Stomach smooth muscle (tissue), 2 donors: Measurements from ENCODE around the gene LRRC2.
"Not testable (repeated sequence)": the region's sequence is repeated elsewhere in the genome, so short reads cannot be mapped to it uniquely, and the experiment has no call there.

Experiments
- H3K27ac ChIP-seq: one replicate; pipeline ENCODE4 v1.7.0; 2013; ENCODE audit warnings: mild to moderate bottlenecking, low read length, inconsistent platforms
- H3K27me3 ChIP-seq, 2 donors: one replicate each; pipeline ENCODE4 v1.7.0; 2013; ENCODE audit warnings: low read length in 2 of 2; ENCODE audit not compliant: insufficient read depth in 2 of 2, control insufficient read depth in 1 of 2
- H3K36me3 ChIP-seq, 2 donors: one replicate each; pipeline ENCODE4 v1.7.0; 2013; ENCODE audit warnings: low read length in 2 of 2; ENCODE audit not compliant: control insufficient read depth in 2 of 2, insufficient read depth in 2 of 2
- H3K4me1 ChIP-seq: one replicate; pipeline ENCODE4 v1.7.0; 2013; ENCODE audit warnings: low read length; ENCODE audit not compliant: control insufficient read depth, insufficient read depth
- H3K4me3 ChIP-seq, 2 donors: one replicate each; pipeline ENCODE4 v1.7.0; 2013; ENCODE audit warnings: low read length in 2 of 2
- H3K9ac ChIP-seq, 2 donors: one replicate each; pipeline ENCODE4 v1.7.0; 2013; ENCODE audit warnings: low read length in 2 of 2, mild to moderate bottlenecking in 1 of 2
- H3K9me3 ChIP-seq, 2 donors: one replicate each; pipeline ENCODE4 v1.7.0; 2013; ENCODE audit warnings: low read length in 2 of 2; ENCODE audit not compliant: control insufficient read depth in 2 of 2
- donor health status: healthy.
- donor health status: Pancreatic carcinoma.

The LRRC2 gene

DNA sequence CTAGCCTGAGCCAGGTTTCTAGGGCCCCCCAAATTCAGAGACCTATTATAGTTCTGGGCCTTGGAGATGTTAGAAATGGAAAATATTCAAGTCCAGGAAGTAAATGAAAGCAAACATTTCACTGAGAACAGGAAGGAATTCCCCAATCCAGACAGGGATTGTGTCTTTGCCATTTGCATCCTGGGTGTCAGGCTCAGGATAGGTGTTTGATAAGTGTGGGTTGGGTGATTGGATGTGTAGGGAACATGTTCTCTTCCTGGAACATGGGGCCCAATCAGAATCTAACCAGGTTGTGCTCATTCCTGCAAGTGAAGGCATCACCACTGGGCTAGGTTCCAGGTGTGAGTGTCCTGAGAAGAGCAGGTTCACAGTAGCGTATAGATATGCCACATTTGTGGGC is 14.6 kb upstream of the LRRC2 start:
- Histone ChIP-seq H3K9me3 (no peaks in the 10 kb centered on the region), H3K36me3 (no peaks in the 10 kb centered on the region), H3K4me3 (no peak overlapping the region), H3K4me1 (no peaks in the 10 kb centered on the region), H3K9ac (no peak overlapping the region), H3K27me3 (peaks cover 11 to 12% of the 10 kb centered on the region in 2 donors), H3K27ac (no peak overlapping the region)

DNA sequence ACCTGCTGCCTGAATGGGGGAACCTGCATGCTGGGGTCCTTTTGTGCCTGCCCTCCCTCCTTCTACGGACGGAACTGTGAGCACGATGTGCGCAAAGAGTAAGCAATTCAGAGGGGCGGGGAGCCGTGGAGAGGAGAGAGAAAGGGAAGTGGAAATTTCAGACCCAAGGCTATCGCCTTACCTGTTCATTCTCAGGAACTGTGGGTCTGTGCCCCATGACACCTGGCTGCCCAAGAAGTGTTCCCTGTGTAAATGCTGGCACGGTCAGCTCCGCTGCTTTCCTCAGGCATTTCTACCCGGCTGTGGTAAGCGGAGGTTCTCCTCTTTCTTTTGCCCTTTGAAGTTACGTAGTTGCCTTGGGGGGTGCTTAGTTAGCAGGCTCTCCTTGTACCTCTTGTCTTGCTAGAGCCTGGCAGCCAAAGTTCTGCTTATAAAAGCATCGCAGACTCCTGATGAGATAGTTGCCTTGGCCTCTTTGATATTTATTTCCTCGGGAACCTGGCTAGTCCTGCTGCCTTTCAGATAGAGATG is 13.7 kb upstream of the LRRC2 start:
- no peak overlapping the region for H3K27ac ChIP-seq
- H3K9me3 ChIP-seq = no peaks in the 10 kb centered on the region
- peaks cover 15 to 19% of the 10 kb centered on the region in 2 donors for H3K27me3 ChIP-seq
- H3K9ac ChIP-seq = no peak overlapping the region
- no peak overlapping the region for H3K4me3 ChIP-seq
- H3K36me3 ChIP-seq = no peaks in the 10 kb centered on the region
- H3K4me1 ChIP-seq = no peaks in the 10 kb centered on the region

DNA sequence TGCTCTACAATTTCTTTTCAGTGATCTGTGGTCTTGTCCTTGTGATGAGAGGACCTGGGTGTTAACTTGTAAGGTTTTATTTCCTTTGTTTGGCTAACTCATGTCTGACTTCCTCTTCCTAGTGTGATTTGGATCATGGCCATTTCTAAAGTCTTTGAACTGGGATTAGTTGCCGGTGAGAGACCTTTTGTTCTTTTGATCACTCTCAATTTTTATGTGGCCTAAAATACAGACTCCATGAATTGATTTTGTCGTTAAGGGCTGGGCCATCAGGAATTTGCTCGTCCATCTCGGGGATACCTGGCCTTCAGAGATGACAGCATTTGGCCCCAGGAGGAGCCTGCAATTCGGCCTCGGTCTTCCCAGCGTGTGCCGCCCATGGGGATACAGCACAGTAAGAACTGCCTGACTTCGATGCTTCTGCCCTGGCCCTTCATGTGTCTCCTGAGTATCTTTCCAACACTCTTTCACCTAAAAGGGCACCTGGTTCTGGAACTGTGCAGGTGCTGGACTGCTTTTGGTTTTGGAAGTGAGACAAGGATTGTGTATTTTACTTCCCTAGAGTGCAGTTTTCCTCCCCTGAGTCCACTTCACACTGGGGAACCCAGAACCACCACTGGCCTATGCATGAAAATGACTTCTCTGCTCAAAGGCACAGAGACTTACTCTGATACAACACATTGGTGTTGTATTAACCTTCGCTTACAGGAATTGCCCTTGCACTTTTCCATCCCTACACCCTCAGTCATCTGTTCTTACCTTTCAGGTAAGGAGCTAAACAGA is 13.1 kb upstream of the LRRC2 start:
- Histone ChIP-seq H3K4me1 (no peaks in the 10 kb centered on the region), H3K9ac (no peak overlapping the region), H3K9me3 (no peaks in the 10 kb centered on the region), H3K36me3 (no peaks in the 10 kb centered on the region), H3K27ac (no peak overlapping the region), H3K27me3 (peaks cover 15 to 20% of the 10 kb centered on the region in 2 donors), H3K4me3 (no peak overlapping the region)

DNA sequence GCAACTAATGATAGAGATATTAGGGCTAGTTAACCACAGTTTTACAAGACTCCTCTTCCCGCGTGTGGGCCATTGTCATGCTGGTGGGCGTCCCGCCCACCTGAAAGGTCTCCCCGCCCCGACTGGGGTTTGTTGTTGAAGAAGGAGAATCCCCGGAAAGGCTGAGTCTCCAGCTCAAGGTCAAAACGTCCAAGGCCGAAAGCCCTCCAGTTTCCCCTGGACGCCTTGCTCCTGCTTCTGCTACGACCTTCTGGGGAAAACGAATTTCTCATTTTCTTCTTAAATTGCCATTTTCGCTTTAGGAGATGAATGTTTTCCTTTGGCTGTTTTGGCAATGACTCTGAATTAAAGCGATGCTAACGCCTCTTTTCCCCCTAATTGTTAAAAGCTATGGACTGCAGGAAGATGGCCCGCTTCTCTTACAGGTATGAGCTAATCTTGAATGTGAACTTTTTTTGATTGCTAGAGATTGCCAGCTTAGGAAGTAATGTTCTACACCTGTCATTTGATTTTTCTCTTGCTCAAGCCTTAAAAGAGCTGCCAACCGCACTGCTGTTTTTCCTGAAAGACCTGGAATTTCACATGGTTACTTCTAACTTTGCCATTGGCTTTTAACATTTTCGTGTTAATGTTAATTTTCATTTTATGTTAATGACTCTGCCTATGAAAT is 11.6 kb upstream of the LRRC2 start:
- peaks cover 18 to 20% of the 10 kb centered on the region in 2 donors for H3K27me3 ChIP-seq
- H3K9me3 ChIP-seq, H3K4me3 ChIP-seq, H3K9ac ChIP-seq, H3K36me3 ChIP-seq, H3K4me1 ChIP-seq, H3K27ac ChIP-seq: not testable (repeated sequence)

DNA sequence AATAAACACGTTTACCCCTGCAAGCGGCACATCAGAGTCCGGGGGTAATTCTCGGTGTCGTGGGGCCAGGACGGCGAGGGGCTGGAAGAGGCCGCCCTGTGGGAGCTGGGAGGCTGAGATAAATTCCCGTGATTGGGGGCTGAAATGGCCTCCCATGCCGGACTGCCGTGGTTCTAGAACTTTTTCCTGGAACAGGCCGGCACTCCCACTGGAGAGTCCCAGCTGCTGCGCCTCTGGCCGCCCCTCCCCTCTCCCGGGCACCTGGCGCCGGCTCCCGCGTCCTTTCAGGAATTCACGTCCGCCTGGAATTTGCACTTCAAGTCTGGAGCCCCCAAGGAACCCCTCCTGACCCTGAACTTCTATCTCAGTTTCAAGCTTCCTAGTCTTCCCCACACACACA is 10.8 kb upstream of the LRRC2 start:
- H3K27me3 ChIP-seq = peaks cover 18 to 20% of the 10 kb centered on the region in 2 donors
- H3K9me3 ChIP-seq = no peaks in the 10 kb centered on the region
- H3K36me3 ChIP-seq = no peaks in the 10 kb centered on the region
- H3K4me3 ChIP-seq = no peak overlapping the region
- no peak overlapping the region for H3K27ac ChIP-seq
- H3K4me1 ChIP-seq = no peaks in the 10 kb centered on the region
- H3K9ac ChIP-seq = no peak overlapping the region

DNA sequence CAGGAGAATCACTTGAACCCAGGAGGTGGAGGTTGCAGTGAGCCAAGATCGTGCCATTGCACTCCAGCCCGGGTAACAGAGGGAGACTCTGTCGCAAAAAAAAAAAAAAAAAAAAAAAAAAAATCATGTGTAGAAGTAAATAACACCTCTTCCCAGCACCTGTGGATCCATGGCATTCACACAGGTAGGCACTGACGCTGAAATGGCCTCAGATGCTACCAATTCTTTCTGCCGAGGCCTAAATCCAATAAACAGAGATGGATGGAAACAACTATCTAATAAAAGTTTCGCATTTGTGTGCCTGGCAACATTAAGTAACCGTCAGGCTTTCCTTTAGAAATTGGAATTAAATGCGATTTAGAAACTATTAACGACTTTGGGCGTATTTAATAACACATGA is 10.3 kb upstream of the LRRC2 start:
- H3K27me3 ChIP-seq = peaks cover 18 to 20% of the 10 kb centered on the region in 2 donors
- H3K9ac ChIP-seq = no peak overlapping the region
- no peak overlapping the region for H3K27ac ChIP-seq
- H3K4me1 ChIP-seq = no peaks in the 10 kb centered on the region
- H3K9me3 ChIP-seq = no peaks in the 10 kb centered on the region
- H3K4me3 ChIP-seq = no peak overlapping the region
- H3K36me3 ChIP-seq = no peaks in the 10 kb centered on the region

DNA sequence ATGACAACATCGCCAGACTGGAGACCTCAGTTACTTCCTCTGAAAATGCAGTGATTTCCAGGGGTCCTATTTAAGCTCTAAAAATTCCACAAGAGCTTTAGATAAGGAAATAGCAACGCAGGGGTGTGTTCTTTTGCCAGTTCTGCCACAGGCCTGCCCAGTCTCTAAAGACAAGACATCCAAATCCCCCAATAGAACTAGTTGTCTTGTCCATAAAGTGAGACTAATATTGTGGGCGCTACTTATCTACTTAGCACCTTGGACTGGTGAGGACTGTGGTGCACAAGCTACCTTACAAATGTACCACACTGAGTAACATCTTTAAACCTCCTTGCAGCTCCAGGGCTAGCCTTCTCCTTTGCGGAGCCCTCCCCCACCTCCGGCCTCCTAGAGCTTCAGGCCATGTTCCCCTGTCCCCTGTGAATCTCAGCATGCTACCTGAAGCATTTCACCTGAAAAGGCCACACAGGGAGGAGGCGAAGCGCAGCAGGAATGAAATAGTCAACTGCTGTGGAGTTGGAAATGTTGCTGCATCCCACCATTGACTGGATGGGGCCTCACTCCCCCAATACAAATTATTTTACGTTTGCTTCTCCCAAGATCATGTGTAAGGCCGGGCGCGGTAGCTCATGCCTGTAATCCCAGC is 9.6 kb upstream of the LRRC2 start:
- Histone ChIP-seq H3K36me3 (no peaks in the 10 kb centered on the region), H3K27me3 (peaks cover 17 to 18% of the 10 kb centered on the region in 2 donors), H3K9me3 (no peaks in the 10 kb centered on the region), H3K9ac (no peak overlapping the region), H3K4me1 (no peaks in the 10 kb centered on the region), H3K27ac (no peak overlapping the region), H3K4me3 (no peak overlapping the region)

DNA sequence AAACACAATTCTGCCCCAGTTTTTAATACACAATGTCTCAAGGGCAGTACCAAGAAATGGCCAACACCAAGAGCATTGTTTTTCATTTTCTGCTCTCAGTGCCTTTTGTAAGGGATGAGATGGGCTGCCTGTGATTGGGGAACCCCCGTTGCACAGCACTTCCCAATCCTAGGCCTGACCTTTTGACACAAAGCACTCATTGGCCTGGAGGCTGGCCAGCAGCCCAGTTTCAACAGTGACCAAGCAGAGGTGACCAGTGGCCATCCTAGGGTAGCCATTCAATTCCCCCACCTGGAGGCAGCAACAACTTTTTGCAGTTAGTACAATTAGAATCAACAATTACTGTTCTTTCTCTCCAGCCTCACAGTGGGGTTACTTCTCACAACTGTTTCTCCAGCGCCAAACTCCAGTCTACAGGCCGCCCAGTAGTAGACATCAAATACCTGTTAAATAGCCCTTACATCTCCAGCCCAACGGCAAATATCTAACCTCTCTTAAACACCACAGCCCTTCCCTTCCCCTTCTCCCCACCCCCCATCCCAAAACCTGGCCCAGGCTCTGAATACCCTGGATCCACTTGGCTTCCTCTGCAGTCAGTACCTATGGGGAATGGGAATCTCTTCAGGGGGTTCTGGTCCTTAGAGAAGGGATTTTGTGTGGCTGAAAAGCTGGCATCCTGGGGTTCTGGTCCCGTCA is 8.9 kb upstream of the LRRC2 start:
- no peaks in the 10 kb centered on the region for H3K4me1 ChIP-seq
- no peaks in the 10 kb centered on the region for H3K36me3 ChIP-seq
- H3K4me3 ChIP-seq = no peak overlapping the region
- no peak overlapping the region for H3K9ac ChIP-seq
- H3K9me3 ChIP-seq = no peaks in the 10 kb centered on the region
- no peak overlapping the region for H3K27ac ChIP-seq
- H3K27me3 ChIP-seq = peaks cover 17 to 18% of the 10 kb centered on the region in 2 donors

DNA sequence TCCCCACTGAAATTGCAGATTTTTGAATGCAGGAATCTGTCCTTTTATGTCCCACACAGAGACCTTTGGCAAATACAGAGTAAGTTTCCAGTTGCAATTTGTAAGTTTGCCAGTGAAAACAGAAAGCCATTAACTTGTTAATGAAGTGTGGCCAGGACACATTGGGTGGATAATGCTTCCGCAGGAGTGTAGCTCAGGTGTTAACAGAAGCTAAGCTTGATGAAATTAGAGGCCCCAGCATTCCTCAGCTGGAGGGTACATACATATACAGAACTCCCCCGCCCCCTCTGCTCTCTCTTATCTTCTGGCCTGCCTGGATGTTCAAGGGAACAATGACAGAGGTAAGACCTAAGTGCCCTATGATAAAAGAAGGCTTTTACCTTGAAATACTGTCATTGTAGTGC is 8.1 kb upstream of the LRRC2 start:
- H3K27me3 ChIP-seq = peaks cover 13 to 18% of the 10 kb centered on the region in 2 donors
- H3K27ac ChIP-seq = no peak overlapping the region

DNA sequence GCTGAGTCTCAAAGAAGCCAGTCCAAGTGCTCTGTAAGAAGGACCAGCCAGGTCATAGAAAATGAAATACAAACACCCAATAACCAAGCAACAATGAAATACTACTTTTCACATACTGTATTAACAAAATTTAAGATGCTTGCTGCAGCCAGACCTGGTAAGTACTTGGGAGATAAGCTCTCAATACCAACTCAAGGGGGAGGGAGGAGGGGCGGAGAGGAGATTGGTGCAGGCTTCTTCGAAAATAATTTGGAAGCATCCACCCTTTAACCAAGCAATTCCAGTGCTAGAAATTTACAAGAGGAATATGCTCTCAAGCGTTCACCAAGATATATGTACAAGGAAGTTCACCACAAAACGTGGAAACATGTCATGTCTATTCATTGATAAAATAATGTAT is 7.6 kb upstream of the LRRC2 start:
- H3K36me3 ChIP-seq = no peaks in the 10 kb centered on the region
- H3K9me3 ChIP-seq = no peaks in the 10 kb centered on the region
- H3K4me1 ChIP-seq = no peaks in the 10 kb centered on the region
- H3K27ac ChIP-seq = no peak overlapping the region
- peaks cover 13 to 18% of the 10 kb centered on the region in 2 donors for H3K27me3 ChIP-seq
- H3K9ac ChIP-seq = no peak overlapping the region
- H3K4me3 ChIP-seq = no peak overlapping the region

More for the DNA sequence above, 8.1 kb upstream of the LRRC2 start:
- Histone ChIP-seq H3K4me3 (no peak overlapping the region), H3K36me3 (no peaks in the 10 kb centered on the region), H3K4me1 (no peaks in the 10 kb centered on the region), H3K9me3 (no peaks in the 10 kb centered on the region), H3K9ac (no peak overlapping the region)
